Activated naive CD4-positive, alpha-beta T cell treated with anti-CD3 and anti-CD28 coated beads, Interleukin-2, amount 50 U/mL, for 24 hours (primary cell): Measurements from ENCODE around the gene DNAJC12.
A peak's percentile ranks its signal among the peaks of the same experiment; 100 is the strongest.

Experiments
- H3K27ac Mint-ChIP-seq: one replicate; pipeline ENCODE4 v1.8.0; 2021; ENCODE audit warnings: mild to moderate bottlenecking, mixed read lengths
- H3K27me3 Mint-ChIP-seq: one replicate; pipeline ENCODE4 v1.8.0; 2021; ENCODE audit warnings: mixed read lengths
- H3K36me3 Mint-ChIP-seq: one replicate; pipeline ENCODE4 v1.8.0; 2021; ENCODE audit warnings: mixed read lengths
- H3K4me1 Mint-ChIP-seq: one replicate; pipeline ENCODE4 v1.8.0; 2021; ENCODE audit warnings: mixed read lengths
- H3K4me3 Mint-ChIP-seq: one replicate; pipeline ENCODE4 v1.8.0; 2021; ENCODE audit warnings: mild to moderate bottlenecking, mixed read lengths
- H3K9me3 Mint-ChIP-seq: one replicate; pipeline ENCODE4 v1.8.0; 2021; ENCODE audit warnings: mixed read lengths

The DNAJC12 gene

GRCh38 chr10:67812007-67812406 is 26.0 kb downstream of the DNAJC12 start:
- Mint-ChIP-seq H3K4me3 (no peak overlapping the region), H3K27me3 (peaks cover 2% of the 10 kb centered on the region), H3K9me3 (no peaks in the 10 kb centered on the region), H3K36me3 (no peaks in the 10 kb centered on the region), H3K27ac (no peak overlapping the region), H3K4me1 (no peaks in the 10 kb centered on the region)

- H3K9me3 Mint-ChIP-seq, result no peaks in the 10 kb centered on the region
- H3K27me3 Mint-ChIP-seq, result peaks cover 2% of the 10 kb centered on the region
- no peak overlapping the region for H3K4me3 Mint-ChIP-seq
- no peaks in the 10 kb centered on the region for H3K36me3 Mint-ChIP-seq
- H3K4me1 Mint-ChIP-seq, result no peaks in the 10 kb centered on the region
- H3K27ac Mint-ChIP-seq, result no peak overlapping the region
Observed at GRCh38 chr10:67809107-67809506, 28.9 kb downstream of the DNAJC12 start.

GRCh38 chr10:67808704-67809103 is 29.3 kb downstream of the DNAJC12 start:
- H3K4me3 Mint-ChIP-seq, result no peak overlapping the region
- no peaks in the 10 kb centered on the region for H3K4me1 Mint-ChIP-seq
- peaks cover 2% of the 10 kb centered on the region for H3K27me3 Mint-ChIP-seq
- no peaks in the 10 kb centered on the region for H3K36me3 Mint-ChIP-seq
- no peak overlapping the region for H3K27ac Mint-ChIP-seq
- H3K9me3 Mint-ChIP-seq, result no peaks in the 10 kb centered on the region

- no peaks in the 10 kb centered on the region for H3K4me1 Mint-ChIP-seq
- H3K27ac Mint-ChIP-seq, result no peak overlapping the region
- H3K27me3 Mint-ChIP-seq, result peaks cover 2% of the 10 kb centered on the region
- H3K4me3 Mint-ChIP-seq, result no peak overlapping the region
- no peaks in the 10 kb centered on the region for H3K36me3 Mint-ChIP-seq
- H3K9me3 Mint-ChIP-seq, result no peaks in the 10 kb centered on the region
Observed at GRCh38 chr10:67807855-67808456, 30.0 kb downstream of the DNAJC12 start.

GRCh38 chr10:67804395-67804678 is 33.7 kb downstream of the DNAJC12 start:
- H3K27me3 Mint-ChIP-seq, result peaks cover 2% of the 10 kb centered on the region
- no peak overlapping the region for H3K4me3 Mint-ChIP-seq
- H3K9me3 Mint-ChIP-seq, result no peaks in the 10 kb centered on the region
- H3K4me1 Mint-ChIP-seq, result no peaks in the 10 kb centered on the region
- H3K27ac Mint-ChIP-seq, result no peak overlapping the region
- H3K36me3 Mint-ChIP-seq, result no peaks in the 10 kb centered on the region

GRCh38 chr10:67803588-67804394 is 34.2 kb downstream of the DNAJC12 start:
- Mint-ChIP-seq H3K9me3 (no peaks in the 10 kb centered on the region), H3K36me3 (no peaks in the 10 kb centered on the region), H3K4me3 (no peak overlapping the region), H3K4me1 (no peaks in the 10 kb centered on the region), H3K27me3 (peaks cover 2% of the 10 kb centered on the region), H3K27ac (no peak overlapping the region)

GRCh38 chr10:67802767-67803538 is 35.0 kb downstream of the DNAJC12 start:
- Mint-ChIP-seq H3K27me3 (no peaks in the 10 kb centered on the region), H3K9me3 (no peaks in the 10 kb centered on the region), H3K27ac (no peak overlapping the region), H3K36me3 (no peaks in the 10 kb centered on the region), H3K4me1 (no peaks in the 10 kb centered on the region), H3K4me3 (no peak overlapping the region)

GRCh38 chr10:67801118-67801517 is 36.9 kb downstream of the DNAJC12 start:
- Mint-ChIP-seq H3K36me3 (no peaks in the 10 kb centered on the region), H3K27ac (no peak overlapping the region), H3K9me3 (no peaks in the 10 kb centered on the region), H3K4me1 (no peaks in the 10 kb centered on the region), H3K27me3 (no peaks in the 10 kb centered on the region), H3K4me3 (no peak overlapping the region)

GRCh38 chr10:67794909-67795460 is 43.0 kb downstream of the DNAJC12 start:
- Mint-ChIP-seq H3K4me1 (peaks cover 5% of the 10 kb centered on the region), H3K27ac (no peak overlapping the region), H3K36me3 (no peaks in the 10 kb centered on the region)

GRCh38 chr10:67794256-67794655 is 43.7 kb downstream of the DNAJC12 start:
- Mint-ChIP-seq H3K36me3 (no peaks in the 10 kb centered on the region), H3K27me3 (no peaks in the 10 kb centered on the region), H3K4me3 (no peak overlapping the region), H3K9me3 (no peaks in the 10 kb centered on the region), H3K4me1 (peaks cover 5% of the 10 kb centered on the region), H3K27ac (no peak overlapping the region)

More at GRCh38 chr10:67794909-67795460, 43.0 kb downstream of the DNAJC12 start:
- H3K9me3 Mint-ChIP-seq, result no peaks in the 10 kb centered on the region
- H3K27me3 Mint-ChIP-seq, result no peaks in the 10 kb centered on the region
- no peak overlapping the region for H3K4me3 Mint-ChIP-seq

GRCh38 chr10:67793313-67793712 is 44.7 kb downstream of the DNAJC12 start:
- H3K27me3 Mint-ChIP-seq, result peaks cover 2% of the 10 kb centered on the region
- no peaks in the 10 kb centered on the region for H3K9me3 Mint-ChIP-seq
- peaks cover 8% of the 10 kb centered on the region for H3K4me1 Mint-ChIP-seq
- H3K36me3 Mint-ChIP-seq, result no peaks in the 10 kb centered on the region
- no peak overlapping the region for H3K4me3 Mint-ChIP-seq
- H3K27ac Mint-ChIP-seq, result peak overlapping the region; percentile 52

- no peaks in the 10 kb centered on the region for H3K36me3 Mint-ChIP-seq
- no peak overlapping the region for H3K4me3 Mint-ChIP-seq
- peaks cover 9% of the 10 kb centered on the region for H3K4me1 Mint-ChIP-seq
- no peaks in the 10 kb centered on the region for H3K9me3 Mint-ChIP-seq
- peaks cover 2% of the 10 kb centered on the region for H3K27me3 Mint-ChIP-seq
- no peak overlapping the region for H3K27ac Mint-ChIP-seq
Observed at GRCh38 chr10:67792653-67793052, 45.3 kb downstream of the DNAJC12 start.

- Mint-ChIP-seq H3K27me3 (peaks cover 2% of the 10 kb centered on the region), H3K4me3 (no peak overlapping the region), H3K36me3 (no peaks in the 10 kb centered on the region), H3K9me3 (no peaks in the 10 kb centered on the region), H3K4me1 (peaks cover 9% of the 10 kb centered on the region), H3K27ac (no peak overlapping the region)
Observed at GRCh38 chr10:67790534-67791408, 47.2 kb downstream of the DNAJC12 start.

- no peak overlapping the region for H3K27ac Mint-ChIP-seq
- no peaks in the 10 kb centered on the region for H3K9me3 Mint-ChIP-seq
Observed at GRCh38 chr10:67789769-67790168, 48.2 kb downstream of the DNAJC12 start.

More at GRCh38 chr10:67789769-67790168, 48.2 kb downstream of the DNAJC12 start:
- Mint-ChIP-seq H3K4me1 (peaks cover 15% of the 10 kb centered on the region), H3K36me3 (no peaks in the 10 kb centered on the region), H3K27me3 (peaks cover 2% of the 10 kb centered on the region), H3K4me3 (no peak overlapping the region)
